CD4-positive, alpha-beta T cell treated with Interleukin-15 for 1 hour (primary cell): ENCODE data around the gene ITPK1.

Experiments used
- DNase-seq: peaks from one replicate; pipeline ENCODE4 v3.0.0-alpha.2; 2020

Gene ITPK1

DNA sequence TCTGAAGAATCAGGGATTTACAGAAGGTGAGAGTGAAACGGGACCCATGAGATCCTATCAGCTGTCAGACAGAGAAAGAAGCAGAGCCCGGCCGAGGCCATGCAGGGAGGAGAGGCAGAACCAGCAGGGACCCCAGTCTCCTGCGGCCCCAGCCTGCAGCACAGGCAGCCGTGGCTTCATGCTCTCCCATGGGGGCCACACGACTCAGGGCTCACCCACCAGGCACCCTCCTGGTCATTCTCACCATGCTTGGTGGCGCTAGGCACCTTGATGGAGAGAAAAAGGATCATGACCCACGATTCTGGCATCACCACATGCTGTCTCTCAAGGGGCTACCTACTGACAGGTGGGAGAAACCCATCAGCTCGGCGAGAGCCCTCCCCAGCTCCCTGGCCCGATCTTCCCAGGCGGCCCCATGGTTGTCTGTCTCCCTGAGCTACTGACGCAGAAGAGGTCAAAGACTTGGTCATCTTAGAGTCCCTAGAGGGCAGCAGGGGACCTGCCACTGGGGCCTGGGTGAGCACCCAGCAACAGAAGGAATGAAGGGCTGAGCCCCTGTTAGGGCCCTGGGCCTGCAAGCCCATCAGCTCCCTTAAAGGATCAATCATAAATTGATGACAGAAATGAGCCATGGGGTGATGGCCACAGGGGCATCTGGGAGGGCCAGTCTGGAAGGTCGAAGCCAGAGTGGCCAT is 58.0 kb downstream of the ITPK1 start:
- DNase-seq = no peak

- no peak for DNase-seq
Observed at GRCh38 chr14:93056840-93057585, 58.7 kb downstream of the ITPK1 start.

DNA sequence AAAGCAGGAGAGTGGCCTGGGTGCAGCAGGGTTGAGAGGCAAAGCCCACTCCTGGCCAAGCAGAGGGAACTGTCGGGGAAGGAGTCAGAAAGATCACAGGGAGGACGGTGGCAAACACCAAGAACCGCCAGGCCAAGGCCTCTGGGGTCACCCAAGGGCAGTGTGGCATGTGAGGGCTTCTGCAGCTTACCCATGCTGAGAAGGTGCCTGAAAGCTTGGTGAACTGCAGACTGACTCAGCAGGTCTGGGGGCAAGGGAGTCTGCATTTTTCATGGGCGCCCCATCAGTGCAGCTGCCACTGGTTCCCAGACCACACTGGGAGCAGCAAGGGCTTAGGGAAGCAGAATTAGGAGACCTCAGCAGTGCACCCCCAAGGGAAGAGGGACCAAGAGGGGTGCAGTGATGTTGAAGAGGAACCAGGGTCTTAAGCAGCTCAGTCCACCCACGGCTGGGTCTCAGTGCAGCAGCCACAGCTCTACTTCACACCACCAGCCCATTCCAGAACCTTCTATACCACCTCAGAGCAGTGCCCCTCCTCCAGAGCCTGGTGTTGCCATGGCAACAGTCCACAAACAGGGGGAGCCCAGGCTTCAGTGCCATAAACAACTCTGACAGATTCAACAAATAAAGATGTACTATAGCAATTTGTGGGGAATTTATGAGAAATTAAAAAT is 59.4 kb downstream of the ITPK1 start:
- DNase-seq = peak; percentile 50

GRCh38 chr14:93055651-93056115 is 60.0 kb downstream of the ITPK1 start:
- no peak for DNase-seq

DNA sequence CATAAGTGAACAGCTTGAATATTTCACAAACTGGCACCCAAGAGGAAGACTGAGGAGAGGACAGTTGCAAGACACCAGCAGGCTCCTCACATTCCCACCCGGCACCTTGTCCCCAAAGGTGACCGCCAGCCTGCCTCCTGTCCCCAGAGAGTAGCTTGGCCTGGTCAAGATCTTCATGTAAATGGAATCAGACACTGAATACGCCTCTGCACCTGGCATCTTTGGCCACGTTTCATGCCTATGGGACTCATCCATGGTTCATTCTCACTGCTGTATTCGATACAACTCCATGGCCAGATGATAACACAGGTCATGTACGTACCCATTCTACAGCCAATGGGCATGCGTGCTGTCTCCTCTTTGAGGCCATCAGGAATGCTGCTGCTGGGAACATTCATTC is 60.8 kb downstream of the ITPK1 start:
- DNase-seq = no peak

GRCh38 chr14:93054006-93054405 is 61.7 kb downstream of the ITPK1 start:
- DNase-seq = no peak

DNA sequence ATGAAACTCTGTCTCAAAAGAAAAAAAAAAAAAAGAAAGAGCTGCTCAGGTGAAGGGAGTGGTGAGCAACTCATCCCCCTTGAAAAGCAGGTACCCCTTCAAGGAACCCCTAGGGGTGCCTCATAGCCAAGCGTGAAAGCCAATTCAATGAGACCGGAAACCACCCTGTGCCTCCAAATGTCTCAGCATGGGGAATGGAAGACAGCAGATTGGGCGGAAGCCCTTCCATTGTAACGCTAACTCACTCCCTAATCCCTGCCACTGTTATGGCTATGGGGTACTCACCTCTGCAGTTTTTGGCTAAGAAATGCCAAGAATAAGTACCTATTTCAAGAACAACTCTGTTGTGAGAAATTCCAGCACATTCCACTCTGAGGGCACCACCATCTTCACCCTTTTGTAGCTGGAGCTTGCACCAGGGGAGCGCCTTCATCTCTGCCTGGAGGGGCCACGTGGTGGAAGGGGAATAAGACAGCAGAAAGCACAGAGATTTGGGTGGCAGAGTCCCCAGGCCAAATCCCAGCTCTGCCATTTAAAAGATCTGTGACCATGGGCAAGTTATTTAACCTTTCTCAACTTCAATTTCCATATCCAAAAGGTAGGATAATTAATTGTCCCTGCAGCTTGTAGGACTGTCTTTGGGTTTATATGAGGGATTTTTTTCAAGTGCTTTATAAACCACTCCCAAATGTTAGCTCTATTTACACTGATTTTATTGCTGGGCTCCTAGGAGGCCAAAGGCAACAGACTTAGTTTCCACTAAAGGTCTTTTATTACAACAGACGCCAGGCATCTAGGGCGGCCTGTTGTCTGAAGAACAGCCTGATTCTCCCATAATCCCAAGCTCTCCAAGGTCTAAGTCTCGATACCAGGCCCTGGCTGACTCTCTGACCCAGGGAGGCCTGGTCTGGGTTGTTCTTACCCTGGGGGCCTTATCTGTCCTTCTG is 63.9 kb downstream of the ITPK1 start:
- DNase-seq = no peak

DNA sequence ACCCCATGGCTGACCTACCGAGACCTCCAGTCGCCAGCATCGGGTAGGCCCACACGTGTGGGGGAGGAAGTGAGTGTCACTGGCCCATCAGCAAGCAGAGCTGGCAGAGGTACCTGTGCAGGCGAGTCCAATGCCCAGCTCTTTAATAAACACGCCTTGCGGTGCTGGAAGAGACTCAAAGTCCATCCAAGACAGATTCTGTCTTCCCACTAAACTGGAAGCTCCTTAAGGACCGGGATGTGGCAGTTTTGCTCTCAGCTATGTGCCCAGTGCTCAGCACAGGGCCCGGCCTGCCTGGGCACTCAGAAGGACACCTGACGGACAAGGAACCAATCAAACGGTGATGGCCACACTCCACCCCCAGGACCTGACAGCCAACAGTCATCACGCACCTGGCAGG is 65.0 kb downstream of the ITPK1 start:
- no peak for DNase-seq

DNA sequence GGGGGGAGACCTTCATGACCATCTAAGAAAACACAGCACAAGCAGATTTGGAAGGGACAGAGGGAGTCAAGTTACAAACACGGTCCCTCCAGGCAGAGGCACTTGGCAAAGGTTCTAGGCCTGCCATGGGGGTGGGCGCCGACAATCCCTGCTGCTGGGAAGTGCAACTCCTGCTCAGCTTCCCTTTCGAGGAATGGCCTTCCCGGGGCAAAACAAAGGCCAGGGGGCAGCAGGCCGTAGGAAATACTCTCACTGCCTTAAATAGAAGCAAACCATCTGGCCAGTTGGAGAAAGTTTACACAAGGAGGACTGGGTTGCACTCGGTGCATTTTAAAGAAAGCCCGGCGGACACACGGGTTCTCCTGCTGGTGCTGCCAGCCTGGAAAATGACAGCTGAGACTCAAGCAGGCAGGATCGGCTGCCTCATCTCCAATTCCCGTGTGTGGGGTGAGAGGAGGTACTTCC is 65.8 kb downstream of the ITPK1 start:
- no peak for DNase-seq

GRCh38 chr14:93049315-93049714 is 66.4 kb downstream of the ITPK1 start:
- DNase-seq = no peak

DNA sequence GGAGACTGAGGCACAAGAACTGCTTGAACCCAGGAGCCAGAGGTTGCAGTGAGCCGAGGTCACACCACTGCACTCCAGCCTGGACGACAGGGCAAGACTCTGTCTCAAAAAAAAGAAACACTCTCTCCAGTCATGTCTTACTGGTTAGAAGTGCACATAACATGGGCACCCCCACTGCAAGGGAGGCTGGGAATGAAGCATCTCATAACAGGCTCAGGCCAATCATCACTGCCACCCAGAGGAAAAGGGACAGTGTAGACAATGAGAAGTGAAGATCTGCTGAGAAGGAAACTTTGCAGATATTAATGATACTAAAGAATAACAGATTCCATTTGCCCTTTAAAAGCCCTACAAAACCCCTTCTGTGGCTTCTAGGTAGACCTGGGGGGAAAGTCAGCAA is 66.9 kb downstream of the ITPK1 start:
- no peak for DNase-seq

GRCh38 chr14:93047661-93048060 is 68.1 kb downstream of the ITPK1 start:
- no peak for DNase-seq

DNA sequence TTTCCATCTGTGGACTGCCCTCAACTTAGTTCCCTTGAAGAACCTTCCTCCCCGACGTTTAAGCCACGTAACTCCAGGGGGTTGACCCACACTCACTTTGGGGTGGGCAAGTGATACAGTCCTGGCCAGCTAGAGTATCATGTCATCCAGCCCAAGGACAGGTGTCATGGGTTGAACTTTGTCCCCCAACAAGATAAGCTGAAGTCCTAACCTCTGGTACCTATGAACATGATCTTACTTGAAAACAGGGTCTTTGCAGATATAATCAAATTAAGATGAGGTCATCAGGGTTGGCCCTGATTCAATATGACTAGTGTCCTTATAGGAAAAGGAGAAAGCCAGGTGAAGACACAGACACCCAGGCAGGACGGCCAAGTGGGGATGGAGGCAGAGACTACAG is 68.6 kb downstream of the ITPK1 start:
- no peak for DNase-seq

- no peak for DNase-seq
Observed at GRCh38 chr14:93046705-93047050, 69.0 kb downstream of the ITPK1 start.

DNA sequence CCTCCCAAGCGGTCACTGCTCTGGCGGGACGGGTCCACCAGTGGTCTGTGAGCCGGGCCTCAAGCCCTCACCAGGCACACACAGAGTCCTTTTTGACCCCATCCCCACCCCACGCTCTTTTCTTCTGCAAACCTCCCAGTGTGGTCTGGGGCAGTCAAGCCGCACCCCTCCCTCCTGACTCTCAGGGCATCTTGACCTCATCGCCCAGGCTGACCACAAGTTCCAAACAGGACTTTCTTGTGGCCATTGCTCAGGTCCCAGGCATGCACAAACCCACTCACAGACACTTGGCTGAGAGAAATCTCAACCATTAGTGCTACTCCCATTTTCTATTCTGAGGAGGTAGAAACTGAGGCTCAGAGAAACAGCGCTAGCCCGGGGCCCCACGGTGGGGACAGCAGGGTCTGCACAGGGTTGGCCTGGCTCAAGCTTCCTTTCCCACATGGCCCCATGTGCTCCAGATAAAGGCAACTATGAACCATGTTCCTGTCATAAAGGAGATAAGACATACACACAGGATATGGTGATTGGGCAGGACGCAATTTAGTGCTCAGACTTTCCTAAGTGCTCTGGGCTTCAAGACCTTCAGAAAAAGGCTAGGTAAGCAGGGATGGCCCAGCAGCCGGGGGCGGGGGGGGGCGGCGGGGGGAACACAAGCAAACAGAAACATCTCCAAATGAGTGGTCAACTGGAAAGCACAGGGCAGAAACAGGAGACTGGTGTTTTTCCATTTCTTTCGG is 69.6 kb downstream of the ITPK1 start:
- no peak for DNase-seq

GRCh38 chr14:93045211-93045674 is 70.5 kb downstream of the ITPK1 start:
- DNase-seq = no peak

GRCh38 chr14:93044556-93044955 is 71.2 kb downstream of the ITPK1 start:
- peak; percentile 49 for DNase-seq

DNA sequence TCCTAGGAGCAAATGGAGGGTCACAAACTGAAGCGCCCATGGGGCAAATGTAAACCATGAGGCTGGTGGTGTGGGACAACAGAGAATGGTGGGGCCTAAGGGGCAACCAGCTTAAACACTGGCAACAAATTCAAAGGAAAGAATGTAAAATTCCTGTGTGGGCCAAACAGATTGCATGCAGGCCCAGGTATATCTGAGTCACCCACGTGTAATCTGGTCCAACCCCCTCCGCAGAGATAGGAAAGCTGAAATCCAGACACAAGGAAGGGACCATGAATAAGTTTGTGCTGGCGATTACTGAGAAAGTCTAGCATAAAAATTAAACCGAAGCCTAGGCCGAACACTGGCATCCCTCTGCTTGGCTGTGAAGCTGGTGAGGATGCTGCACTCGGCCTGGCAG is 71.6 kb downstream of the ITPK1 start:
- DNase-seq = no peak

DNA sequence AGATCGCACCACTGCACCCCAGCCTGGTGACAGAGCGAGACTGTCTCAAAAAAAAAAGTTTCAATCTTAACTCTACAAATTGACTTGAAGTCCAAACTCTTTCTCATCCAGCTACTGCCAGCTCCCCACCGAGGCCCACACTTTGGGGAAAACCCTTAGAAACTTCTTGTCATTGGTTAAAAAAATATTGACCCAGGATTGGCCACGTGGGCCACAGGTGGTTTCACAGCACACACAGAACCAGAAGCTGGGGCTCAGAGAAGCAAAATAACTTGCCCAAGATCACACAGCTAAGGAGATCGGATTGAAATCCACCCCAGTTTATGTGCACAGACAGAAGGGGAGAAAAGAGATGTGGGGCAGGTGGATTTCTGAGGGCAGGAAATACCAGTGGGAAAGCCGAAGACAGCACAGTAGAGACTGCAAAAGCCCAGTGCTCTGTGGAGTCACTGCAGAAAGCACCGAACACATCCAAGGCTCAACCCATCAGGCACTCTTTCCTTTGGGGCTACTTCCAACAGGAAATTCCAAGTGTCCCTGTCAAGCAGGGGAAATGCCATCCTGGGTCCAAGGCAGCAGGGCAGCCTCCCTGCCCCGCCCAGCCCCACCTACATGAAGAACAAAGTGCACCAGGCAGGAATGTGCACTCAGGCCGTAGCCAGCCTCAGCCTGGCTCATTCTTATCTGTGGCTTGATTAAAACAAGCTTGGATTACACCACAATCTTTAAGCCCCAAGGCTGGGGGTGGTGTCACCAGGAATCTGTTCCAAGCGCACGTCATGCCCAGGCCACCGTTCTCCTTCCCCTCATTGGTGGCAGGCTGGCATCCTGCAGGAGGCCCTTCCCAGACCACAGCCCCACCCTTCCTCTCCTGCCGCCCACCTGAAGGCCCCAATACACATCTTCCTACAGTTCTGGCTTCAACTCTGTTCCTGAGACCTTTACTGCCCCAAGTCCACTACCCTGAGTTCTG is 72.5 kb downstream of the ITPK1 start:
- DNase-seq = no peak

DNA sequence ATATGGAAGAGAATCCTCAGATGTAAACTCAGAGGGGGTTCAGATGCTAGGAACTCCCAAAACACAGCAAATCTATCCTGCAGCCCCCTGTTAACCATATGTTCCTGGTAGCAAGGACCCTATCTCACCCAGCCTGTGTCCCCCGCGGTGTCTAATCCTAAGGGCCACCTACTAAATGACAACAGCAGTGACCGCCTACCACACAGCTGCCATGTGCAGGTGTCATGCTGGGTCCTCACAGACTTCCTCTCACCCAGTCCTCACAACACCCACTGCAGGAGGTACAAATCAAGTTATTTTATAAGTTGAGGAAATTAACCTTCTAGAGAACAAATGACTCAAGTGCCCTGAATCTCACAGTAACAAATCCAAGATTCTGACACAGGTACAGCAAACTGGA is 73.9 kb downstream of the ITPK1 start:
- no peak for DNase-seq

DNA sequence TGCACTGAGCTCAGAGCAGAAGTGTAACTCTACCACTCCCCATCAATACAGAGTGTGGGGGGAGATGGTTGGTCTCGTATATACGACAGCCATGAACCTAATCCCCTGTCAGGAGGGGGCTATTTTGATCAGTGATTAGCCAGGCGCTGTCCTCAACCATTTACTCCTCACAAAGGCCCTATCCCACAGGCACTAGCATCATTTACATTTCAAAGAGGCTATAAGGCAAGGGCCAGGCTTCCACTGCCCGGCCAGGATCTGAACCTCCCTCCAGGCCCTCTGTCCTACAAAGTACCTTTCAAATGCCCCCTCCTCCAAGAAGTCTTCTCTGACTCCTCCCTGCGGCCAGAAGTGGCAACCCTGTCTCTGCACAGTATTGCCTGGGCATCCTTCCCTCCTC is 74.7 kb downstream of the ITPK1 start:
- no peak for DNase-seq
